HCT116 (cell line): Measurements from ENCODE around the gene TARBP1. TPM values are rescaled to one million over a fixed set of nuclear protein-coding genes. Genes with fewer than 3 reads are reported as not detected.
A peak's percentile ranks its signal among the peaks of the same experiment; 100 is the strongest.

Experiments
- ATAC-seq: fragments of 200-7000 bp; cut with Tn5 transposase; 2 replicates; pipeline ENCODE4 v1.9.1; 2020; ENCODE audit warnings: mild to moderate bottlenecking, moderate library complexity
- BruUV-seq: library from RNA; stranded (reverse); fragments of 400-500 nt; replicated peaks from 2 replicates; lab custom pipeline; 2021; lab: Mats Ljungman, UMichigan
- CTCF ChIA-PET: fragments of 300-600 bp; sonication (Branson Sonifier 250); formaldehyde crosslinking; loops from one replicate; lab custom pipeline; 2021; ENCODE audit warnings: antibody characterized with exemption; lab: Charles Lee
- POLR2A ChIA-PET: fragments of 300-600, 350-600 bp; sonication (Branson Sonifier 250); formaldehyde crosslinking; loops from one replicate; lab custom pipeline; 2021; ENCODE audit warnings: antibody characterized with exemption; lab: Charles Lee
- RAD21 ChIA-PET, 2 experiments: fragments of 300-600 bp; sonication (Branson Sonifier 250); formaldehyde crosslinking; loops; one replicate each; lab custom pipeline; 2023; ENCODE audit warnings: low total read pairs in 2 of 2; ENCODE audit not compliant: uncharacterized antibody in 2 of 2, unreplicated experiment in 2 of 2, low non-redundant PET in 1 of 2; lab: Charles Lee
- DNase-seq: peaks from one replicate; pipeline ENCODE4 v3.0.0-alpha.2; 2010; ENCODE audit warnings: low read depth, low spot score
- H2AFZ ChIP-seq: fragments of 200-600 bp; shearing (Covaris generic), sonication (generic); 2 replicates; pipeline ENCODE4 v1.6.1; 2017; ENCODE audit warnings: low read depth, mixed run types, mixed read lengths, antibody characterized with exemption, low read length; ENCODE audit not compliant: poor library complexity, severe bottlenecking
- H3K27ac ChIP-seq: 2 replicates; pipeline ENCODE4 v1.5.1; 2012; ENCODE audit warnings: low read depth, low read length
- H3K27me3 ChIP-seq: fragments of 200-600 bp; sonication (generic); 2 replicates; pipeline ENCODE4 v1.6.1; 2016; ENCODE audit warnings: mixed run types, low read length, mixed read lengths; ENCODE audit not compliant: insufficient read depth
- H3K36me3 ChIP-seq, 2 experiments: fragments of 200-500 bp in 1 of 2; fragments of 200-600 bp in 1 of 2; sonication (Bioruptor generic) in 1 of 2; sonication (generic) in 1 of 2; 2 replicates each; pipeline versions ENCODE4 v1.5.1 to v1.6.1; 2014 to 2016; ENCODE audit warnings: low read length in 2 of 2, inconsistent platforms in 1 of 2, mixed read lengths in 1 of 2, mixed run types in 1 of 2; ENCODE audit not compliant: insufficient read depth in 2 of 2, control insufficient read depth in 1 of 2
- H3K4me1 ChIP-seq, 2 experiments: fragments of 200-600 bp in 1 of 2; sonication (generic) in 1 of 2; 2 replicates each; pipeline versions ENCODE4 v1.5.1 to v1.6.1; 2012 to 2017; ENCODE audit warnings: low read length in 2 of 2, inconsistent platforms in 1 of 2, mild to moderate bottlenecking in 1 of 2, mixed read lengths in 1 of 2, mixed run types in 1 of 2, moderate library complexity in 1 of 2; ENCODE audit not compliant: insufficient read depth in 2 of 2, control insufficient read depth in 1 of 2
- H3K4me2 ChIP-seq: fragments of 200-600 bp; sonication (generic); 2 replicates; pipeline ENCODE4 v1.6.1; 2017; ENCODE audit warnings: mixed run types, low read length, mixed read lengths
- H3K4me3 ChIP-seq, 2 experiments: fragments of 200-600 bp in 1 of 2; sonication (generic) in 1 of 2; replicated peaks in 1 of 2; 2 replicates each; pipeline ENCODE4 v1.5.1; 2011 to 2016; ENCODE audit warnings: low read length in 2 of 2, control low read depth in 1 of 2, low read depth in 1 of 2, mild to moderate bottlenecking in 1 of 2, mixed read lengths in 1 of 2, mixed run types in 1 of 2
- H3K79me2 ChIP-seq: fragments of 200-600 bp; sonication (generic); 2 replicates; pipeline ENCODE4 v1.6.1; 2017; ENCODE audit warnings: mild to moderate bottlenecking, mixed run types, low read length, moderate library complexity, mixed read lengths; ENCODE audit not compliant: insufficient read depth
- H3K9ac ChIP-seq: fragments of 200-600 bp; sonication (generic); 2 replicates; pipeline ENCODE4 v1.6.1; 2016; ENCODE audit warnings: low read length, mixed read lengths
- H3K9me2 ChIP-seq: fragments of 200-600 bp; sonication (generic), shearing (Covaris generic); 2 replicates; pipeline ENCODE4 v1.6.1; 2017; ENCODE audit warnings: mixed run types, mild to moderate bottlenecking, moderate library complexity; ENCODE audit not compliant: insufficient read depth
- H3K9me3 ChIP-seq, 2 experiments: fragments of 200-500 bp in 1 of 2; fragments of 200-600 bp in 1 of 2; sonication (Bioruptor generic) in 1 of 2; sonication (generic) in 1 of 2; 2 replicates each; pipeline ENCODE4 v1.6.1; 2014 to 2017; ENCODE audit warnings: low read length in 2 of 2, mixed read lengths in 2 of 2, inconsistent platforms in 1 of 2, low read depth in 1 of 2, mild to moderate bottlenecking in 1 of 2, mixed run types in 1 of 2, moderate library complexity in 1 of 2; ENCODE audit not compliant: control insufficient read depth in 1 of 2, insufficient read depth in 1 of 2
- H4K20me1 ChIP-seq: fragments of 200-600 bp; sonication (generic), shearing (Covaris generic); 2 replicates; pipeline ENCODE4 v1.6.1; 2017; ENCODE audit warnings: mixed run types, mild to moderate bottlenecking, moderate library complexity; ENCODE audit not compliant: insufficient read depth
- CEBPB ChIP-seq: IDR thresholded peaks from 2 replicates; pipeline ENCODE4 v1.6.1; 2012; ENCODE audit warnings: low read depth
- CTCF ChIP-seq, 3 experiments: fragments of 200-600 bp in 1 of 3; sonication (generic) in 1 of 3; IDR thresholded peaks in 2 of 3; conservative IDR thresholded peaks in 1 of 3; 2 replicates each; pipeline ENCODE4 v1.5.1; 2012 to 2017; ENCODE audit warnings: low read depth in 2 of 3, low read length in 2 of 3, antibody characterized with exemption in 1 of 3, borderline replicate concordance in 1 of 3, control low read depth in 1 of 3, mild to moderate bottlenecking in 1 of 3, mixed read lengths in 1 of 3, mixed run types in 1 of 3, moderate library complexity in 1 of 3; ENCODE audit not compliant: insufficient read depth in 1 of 3
- EGR1 ChIP-seq: IDR thresholded peaks from 2 replicates; pipeline ENCODE4 v1.6.1; 2012; ENCODE audit warnings: low read depth
- ELF1 ChIP-seq: IDR thresholded peaks from 2 replicates; pipeline ENCODE4 v1.6.1; 2012; ENCODE audit warnings: low read depth, borderline replicate concordance
- EZH2 ChIP-seq: fragments of 200-600 bp; sonication (generic); IDR thresholded peaks from 2 replicates; pipeline ENCODE4 v1.6.1; 2017; ENCODE audit warnings: antibody characterized with exemption, mixed run types
- EZH2phosphoT487 ChIP-seq: fragments of 200-600 bp; IDR thresholded peaks from 2 replicates; pipeline ENCODE4 v1.6.1; 2018; ENCODE audit warnings: antibody characterized with exemption, borderline replicate concordance
- MAX ChIP-seq: IDR thresholded peaks from 2 replicates; pipeline ENCODE4 v1.6.1; 2012
- POLR2A ChIP-seq: IDR thresholded peaks from 2 replicates; pipeline ENCODE4 v1.7.0; 2011; ENCODE audit warnings: borderline replicate concordance; ENCODE audit not compliant: insufficient read depth, insufficient read length; ENCODE audit errors: extremely low read depth
- SP1 ChIP-seq: IDR thresholded peaks from 2 replicates; pipeline ENCODE4 v1.6.1; 2012; ENCODE audit warnings: low read depth
- SRF ChIP-seq: IDR thresholded peaks from 2 replicates; pipeline ENCODE4 v1.6.1; 2012; ENCODE audit warnings: low read depth
- TCF7L2 ChIP-seq: IDR thresholded peaks from 2 replicates; pipeline ENCODE4 v1.7.0; 2011; ENCODE audit warnings: borderline replicate concordance, inconsistent platforms; ENCODE audit not compliant: insufficient read depth, insufficient read length; ENCODE audit errors: extremely low read depth
- ZBTB33 ChIP-seq: IDR thresholded peaks from 2 replicates; pipeline ENCODE4 v1.6.1; 2011; ENCODE audit warnings: mild to moderate bottlenecking, low read length, moderate library complexity; ENCODE audit not compliant: insufficient replicate concordance; ENCODE audit errors: extremely low read depth
- ZFX ChIP-seq: fragments of 450-650 bp; IDR thresholded peaks from 2 replicates; pipeline ENCODE4 v1.6.1; 2017
- intact Hi-C: fragments of 100-400 bp; cut with micrococcal nuclease; formaldehyde crosslinking; loops from 2 replicates; pipeline ENCODE4 v1.10.0; 2022
- total RNA-seq: library from RNA; stranded (reverse); gene quantifications from one replicate; pipeline ENCODE4 v1.2.1, GENCODE V29; 2021; ENCODE audit not compliant: unreplicated experiment

The TARBP1 gene
- total RNA-seq, 1 experiment from 2014 or later: 17.2 TPM

DNA sequence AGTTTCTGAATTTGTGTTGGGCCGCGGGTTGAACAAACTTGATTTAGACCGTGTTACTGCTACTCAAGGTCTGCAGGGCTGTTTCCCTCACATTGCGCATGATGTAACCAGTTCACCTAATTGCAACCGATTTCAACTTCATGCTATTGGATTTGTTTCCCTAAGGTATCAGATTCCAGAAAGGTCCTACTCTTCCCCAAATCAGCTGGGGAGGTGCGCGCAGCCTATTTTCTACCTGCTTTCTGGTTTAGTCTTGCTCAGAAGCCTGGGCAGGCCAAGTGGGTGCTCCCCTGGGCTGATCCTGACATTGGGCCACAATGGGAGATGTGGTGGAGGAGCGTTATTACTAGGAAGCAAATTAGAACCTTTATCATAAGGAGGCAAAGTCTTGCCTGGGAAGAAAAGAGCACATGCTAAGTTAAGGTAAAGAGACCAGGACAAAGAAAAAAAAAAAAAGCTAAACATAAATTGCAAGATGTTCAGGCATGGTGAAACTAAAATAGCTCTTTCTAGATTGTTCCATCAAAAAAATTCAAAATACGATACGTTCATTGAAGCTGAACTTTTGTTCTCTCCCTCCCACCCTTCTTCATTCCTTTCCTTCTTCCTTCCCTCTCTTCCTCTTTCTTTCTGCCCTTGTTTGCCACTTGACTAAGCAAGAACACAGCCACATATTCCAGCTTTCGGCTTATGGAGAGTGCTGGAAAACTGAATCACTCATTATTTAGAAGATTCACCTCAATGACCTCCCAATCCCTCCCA is 28.8 kb upstream of the TARBP1 start:
- TF ChIP-seq CEBPB (peak; percentile 49), CTCF (IDR thresholded peaks at IDR 0.05 in 2 of 3, conservative IDR thresholded peaks at IDR 0.05 in 1 of 3; ENCODE audit: borderline replicate concordance in 1 of 3, insufficient read depth in 1 of 3, low read depth in 2 of 3, low read length in 2 of 3) (no peak)
- no peaks in the 10 kb centered on the region for H4K20me1 ChIP-seq
- CTCF ChIA-PET: interaction anchor here (0.8 kb wide), 1 partner anchor 490 kb away, joined by 3 read pairs; no protein-coding TSS in a partner anchor
- RAD21 ChIA-PET: no interaction called here
- POLR2A ChIA-PET: interaction anchor here (1.1 kb wide), 1 partner anchor 11 kb away, joined by 3 read pairs; no protein-coding TSS in a partner anchor
- H3K4me1 ChIP-seq: no peaks in the 10 kb centered on the region
- no peaks in the 10 kb centered on the region for H3K9me2 ChIP-seq
- no peak overlapping the region for H3K4me3 ChIP-seq
- H3K36me3 ChIP-seq: no peaks in the 10 kb centered on the region
- no TSS peak for BruUV-seq
- intact Hi-C loops: no loop called here
- ATAC-seq (no peak), DNase-seq (no peak)
- H3K9me3 ChIP-seq: no peaks in the 10 kb centered on the region
- no peak overlapping the region for H3K27ac ChIP-seq
- H3K79me2 ChIP-seq: no peaks in the 10 kb centered on the region
- no peak overlapping the region for H3K4me2 ChIP-seq
- H3K9ac ChIP-seq: no peak overlapping the region
- H2AFZ ChIP-seq: no peak overlapping the region
- H3K27me3 ChIP-seq: no peaks in the 10 kb centered on the region

GRCh38 chr1:234507089-234507488 is 28.1 kb upstream of the TARBP1 start:
- H3K9me2 ChIP-seq: no peaks in the 10 kb centered on the region
- no peaks in the 10 kb centered on the region for H3K79me2 ChIP-seq
- no peaks in the 10 kb centered on the region for H3K4me1 ChIP-seq
- no peak overlapping the region for H3K27ac ChIP-seq
- H3K9ac ChIP-seq: no peak overlapping the region
- no peak overlapping the region for H3K4me2 ChIP-seq
- no peak overlapping the region for H2AFZ ChIP-seq
- no peak for ATAC-seq
- DNase-seq: no peak
- H3K9me3 ChIP-seq: no peaks in the 10 kb centered on the region
- H3K4me3 ChIP-seq: no peak overlapping the region
- ChIA-PET CTCF (no interaction called here), RAD21 (no interaction called here), POLR2A (interaction anchor here (1.1 kb wide), 1 partner anchor 12 kb away, joined by 3 read pairs; no protein-coding TSS in a partner anchor)
- BruUV-seq: no TSS peak
- intact Hi-C loops: no loop called here
- no peak for TF ChIP-seq ZBTB33
- TF ChIP-seq ELF1: no peak
- no peak for TF ChIP-seq TCF7L2
- TF ChIP-seq SP1: no peak
- TF ChIP-seq EZH2: no peak
- TF ChIP-seq EGR1: no peak
- no peak for TF ChIP-seq ZFX
- no peak for TF ChIP-seq CEBPB
- no peak for TF ChIP-seq MAX
- TF ChIP-seq SRF: no peak
- no peak for TF ChIP-seq POLR2A
- no peak for TF ChIP-seq EZH2phosphoT487
- H3K36me3 ChIP-seq: no peaks in the 10 kb centered on the region
- H4K20me1 ChIP-seq: no peaks in the 10 kb centered on the region
- H3K27me3 ChIP-seq: no peaks in the 10 kb centered on the region
